COLO829 (cell line): ENCODE results near the gene DGKI.
"Not testable (repeated sequence)": the region's sequence is repeated elsewhere in the genome, so short reads cannot be mapped to it uniquely, and the experiment has no call there.

Experiments used
- DNase-seq: peaks from one replicate; pipeline ENCODE4 v3.0.0; 2012; ENCODE audit warnings: low spot score

Gene DGKI

GRCh38 chr7:137734221-137734620, 112.6 kb downstream of the DGKI start:
- DNase-seq, result no peak

GRCh38 chr7:137732168-137732567, 114.6 kb downstream of the DGKI start:
- DNase-seq, result no peak

GRCh38 chr7:137731436-137731835, 115.3 kb downstream of the DGKI start:
- no peak for DNase-seq

- DNase-seq, result no peak
Observed at GRCh38 chr7:137728426-137728825, 118.3 kb downstream of the DGKI start.

GRCh38 chr7:137727413-137727812, 119.4 kb downstream of the DGKI start:
- DNase-seq, result no peak

GRCh38 chr7:137718355-137718754, 128.4 kb downstream of the DGKI start:
- DNase-seq, result no peak

GRCh38 chr7:137717811-137718271, 128.9 kb downstream of the DGKI start:
- peak; percentile 97 for DNase-seq

GRCh38 chr7:137717045-137717444, 129.7 kb downstream of the DGKI start:
- peak; percentile 53 for DNase-seq

GRCh38 chr7:137716061-137716460, 130.7 kb downstream of the DGKI start:
- peak; percentile 76 for DNase-seq

- peak; percentile 33 for DNase-seq
Observed at GRCh38 chr7:137715533-137715932, 131.2 kb downstream of the DGKI start.

- DNase-seq, result no peak
Observed at GRCh38 chr7:137715121-137715520, 131.7 kb downstream of the DGKI start.

- not testable (repeated sequence) for DNase-seq
Observed at GRCh38 chr7:137706330-137706729, 140.4 kb downstream of the DGKI start.

GRCh38 chr7:137704723-137705122, 142.1 kb downstream of the DGKI start:
- no peak for DNase-seq

GRCh38 chr7:137703291-137704010, 143.3 kb downstream of the DGKI start:
- DNase-seq, result no peak

- no peak for DNase-seq
Observed at GRCh38 chr7:137696988-137697387, 149.8 kb downstream of the DGKI start.

- DNase-seq, result no peak
Observed at GRCh38 chr7:137696376-137696775, 150.4 kb downstream of the DGKI start.

- DNase-seq, result peak; percentile 91
Observed at GRCh38 chr7:137695942-137696341, 150.8 kb downstream of the DGKI start.

- no peak for DNase-seq
Observed at GRCh38 chr7:137695494-137695893, 151.3 kb downstream of the DGKI start.

GRCh38 chr7:137694405-137694804, 152.4 kb downstream of the DGKI start:
- no peak for DNase-seq

GRCh38 chr7:137692399-137692798, 154.4 kb downstream of the DGKI start:
- DNase-seq, result no peak

- no peak for DNase-seq
Observed at GRCh38 chr7:137691566-137691965, 155.2 kb downstream of the DGKI start.

- DNase-seq, result no peak
Observed at GRCh38 chr7:137690635-137691034, 156.1 kb downstream of the DGKI start.

GRCh38 chr7:137689761-137690160, 157.0 kb downstream of the DGKI start:
- no peak for DNase-seq
